GM21526 (cell line): ENCODE measurements around the gene MLC1.

Experiments used
- ATAC-seq: cut with Tn5 transposase; IDR thresholded peaks from one replicate; pipeline ENCODE4 v1.9.1; 2021; ENCODE audit warnings: moderate library complexity; ENCODE audit not compliant: unreplicated experiment, low FRiP score

Gene MLC1

DNA sequence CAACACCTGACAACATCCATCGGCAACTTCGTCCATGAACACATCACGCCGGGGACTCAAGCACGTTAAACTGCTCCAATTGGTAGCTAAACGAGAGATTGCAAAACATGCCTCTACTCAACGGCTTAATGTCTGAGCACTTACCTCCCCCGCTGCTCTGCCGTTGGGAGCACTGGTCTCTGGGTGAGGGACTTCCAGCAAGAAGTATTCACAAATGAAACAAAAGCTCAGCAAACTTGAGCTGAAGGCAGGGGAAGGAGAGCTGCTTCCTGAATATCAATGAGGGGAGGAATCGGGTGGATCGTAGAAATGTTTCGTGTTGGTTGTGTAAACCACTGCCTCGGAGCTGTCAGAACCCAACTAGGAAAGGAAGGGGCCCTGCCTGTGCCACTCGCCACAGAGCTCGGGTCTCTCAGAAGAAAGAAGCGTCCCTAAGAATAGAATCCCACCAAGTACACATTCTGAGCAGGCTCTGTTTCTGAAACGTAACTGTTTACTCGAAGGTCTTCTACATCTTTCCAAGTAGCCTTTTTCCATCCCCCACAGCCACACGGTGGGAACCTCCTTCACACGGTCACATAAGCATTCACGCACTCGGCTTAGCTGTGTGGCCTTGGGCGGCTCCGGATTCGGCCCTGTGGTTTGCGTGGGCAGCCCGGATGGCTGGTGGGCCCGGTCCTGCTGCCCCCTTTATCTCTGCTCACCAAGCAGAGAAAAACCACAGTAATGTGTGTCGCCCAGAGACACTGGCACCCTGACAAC lies at the start of gene MLC1:
MLC1 (minus strand) TSS at position 216 of the 762 bp plus-strand sequence. CDS start 524 bp downstream, outside the sequence.
- no peak for ATAC-seq

GRCh38 chr22:50134481-50134880 lies 49.3 kb upstream of the MLC1 start:
- no peak for ATAC-seq

DNA sequence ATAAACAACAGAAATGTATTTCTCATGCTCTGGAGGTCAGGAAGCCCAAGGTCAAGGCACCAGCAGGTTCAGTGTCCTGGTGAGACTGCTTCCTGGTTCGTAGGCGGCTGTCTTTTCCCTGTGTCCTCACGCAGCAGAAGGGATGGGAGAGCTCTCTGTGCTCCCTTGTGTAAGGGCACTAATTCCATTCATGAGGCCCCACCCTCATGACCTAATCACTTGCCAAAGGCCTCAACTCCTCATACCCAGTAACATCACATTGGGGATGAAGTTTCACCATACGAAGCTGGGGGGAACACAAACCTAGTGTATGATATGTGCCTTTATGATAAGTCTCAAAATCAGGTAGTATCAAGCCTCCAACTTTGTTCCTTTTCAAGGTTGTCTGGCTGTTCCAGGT lies 46.7 kb upstream of the MLC1 start:
- no peak for ATAC-seq

- ATAC-seq = no peak
Observed at GRCh38 chr22:50129121-50129736, 44.0 kb upstream of the MLC1 start.

GRCh38 chr22:50125029-50125428 lies 39.8 kb upstream of the MLC1 start:
- ATAC-seq = no peak

DNA sequence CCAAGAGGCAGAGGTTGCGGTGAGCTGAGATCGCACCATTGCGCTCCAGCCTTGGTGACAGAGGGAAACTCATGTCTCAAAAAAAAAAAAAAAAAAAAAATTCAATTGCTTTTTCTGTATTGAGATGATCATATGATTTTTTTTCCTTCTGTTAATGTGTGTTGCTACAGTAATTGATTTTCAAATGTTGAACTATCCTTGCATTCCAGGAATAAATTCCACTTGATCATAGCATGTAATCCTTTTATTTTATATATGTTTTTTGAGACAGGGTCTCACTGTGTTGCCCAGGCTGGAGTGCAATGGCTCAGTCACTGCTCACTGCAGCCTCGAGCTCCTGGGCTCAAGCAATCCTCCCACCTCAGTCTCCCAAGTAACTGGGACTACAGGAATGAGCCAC lies 37.9 kb upstream of the MLC1 start:
- no peak for ATAC-seq

- ATAC-seq = no peak
Observed at GRCh38 chr22:50121202-50121740, 36.0 kb upstream of the MLC1 start.

DNA sequence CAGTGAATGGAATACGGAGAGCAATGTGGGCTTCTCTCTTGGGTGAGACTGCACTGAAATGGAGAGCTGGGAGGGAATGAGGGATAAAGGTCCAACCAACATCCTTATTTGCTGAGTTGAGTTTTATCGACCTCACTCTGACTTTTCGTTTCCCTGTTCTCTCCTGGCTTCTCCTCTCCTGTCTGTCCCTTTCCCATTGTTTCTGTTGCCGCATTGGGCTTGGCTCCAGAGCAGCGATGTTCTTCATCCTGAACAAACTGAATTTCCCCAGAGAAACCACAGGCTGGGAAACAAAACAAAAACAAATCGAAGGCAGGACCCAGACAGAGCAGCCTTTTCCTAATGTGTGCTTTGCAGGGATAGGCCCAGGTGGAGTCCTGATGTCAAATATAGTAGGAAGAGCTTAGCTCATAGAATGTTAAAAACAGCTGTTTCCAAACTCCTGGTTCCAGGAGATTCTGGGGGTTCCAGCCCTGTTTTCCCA lies 34.6 kb upstream of the MLC1 start:
- ATAC-seq = no peak

GRCh38 chr22:50119169-50119767 lies 34.0 kb upstream of the MLC1 start:
- no peak for ATAC-seq

- ATAC-seq = no peak
Observed at GRCh38 chr22:50118557-50119168, 33.4 kb upstream of the MLC1 start.

GRCh38 chr22:50118129-50118528 lies 32.9 kb upstream of the MLC1 start:
- ATAC-seq = no peak

- ATAC-seq = no peak
Observed at GRCh38 chr22:50117168-50117762, 32.0 kb upstream of the MLC1 start.

DNA sequence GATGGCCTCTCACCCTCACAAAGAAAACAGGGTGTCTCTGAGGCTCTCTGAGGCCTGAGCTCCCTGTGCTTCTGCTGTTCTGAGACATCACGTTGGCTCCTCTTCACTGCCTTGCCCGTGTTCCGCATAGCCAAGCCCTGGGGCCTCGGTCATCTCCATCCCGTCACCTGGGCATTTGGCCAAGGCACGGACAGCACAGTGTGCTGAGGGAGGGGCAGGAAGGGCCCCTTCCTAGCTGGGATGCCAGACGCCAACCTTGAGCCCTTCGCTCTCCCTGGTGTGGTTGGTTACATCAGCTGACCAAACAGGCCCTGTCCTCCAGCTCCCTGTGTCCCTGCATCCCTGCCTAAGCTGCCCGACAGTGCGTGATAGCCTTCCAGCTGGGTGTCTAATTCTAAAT lies 30.5 kb upstream of the MLC1 start:
- no peak for ATAC-seq

DNA sequence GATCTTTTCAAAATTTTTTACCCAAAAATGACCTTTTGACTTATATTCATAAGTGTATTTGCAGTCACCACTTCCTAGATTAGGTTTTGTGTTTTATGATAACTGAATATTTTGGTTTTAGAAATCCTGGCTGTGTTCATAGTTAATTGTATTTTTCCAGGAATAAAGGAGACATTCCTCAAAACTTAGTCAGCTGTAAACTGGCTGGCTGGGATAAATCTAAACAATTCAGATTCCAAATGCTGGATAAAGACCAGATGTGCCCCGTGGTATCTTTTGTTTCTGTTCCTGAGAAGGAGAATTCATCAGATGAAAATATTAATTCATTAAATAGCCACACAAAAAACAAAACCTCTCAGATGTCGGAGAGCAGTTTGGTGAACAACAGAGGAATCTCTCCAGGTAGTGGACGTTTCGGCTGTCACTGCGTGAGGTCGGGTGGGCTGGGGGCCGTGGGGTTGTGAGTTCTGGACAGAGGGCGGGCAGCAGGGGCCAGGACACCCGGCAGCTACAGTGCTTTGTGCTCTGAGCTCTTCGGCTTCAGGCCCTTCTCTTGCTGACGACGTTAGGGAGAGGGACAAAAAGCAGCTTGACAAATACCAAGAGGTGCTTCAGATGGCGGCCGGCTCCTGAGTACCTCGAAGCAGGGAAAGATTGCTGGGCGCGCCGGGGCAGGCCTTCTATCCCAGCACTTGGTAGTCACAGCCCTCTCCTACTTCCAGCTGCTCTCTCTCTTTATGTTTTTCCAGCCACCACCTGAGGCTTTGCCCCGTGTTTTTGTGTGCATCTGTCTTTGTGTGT lies 29.2 kb upstream of the MLC1 start:
- no peak for ATAC-seq

GRCh38 chr22:50112151-50113118 lies 27.2 kb upstream of the MLC1 start:
- ATAC-seq = no peak

DNA sequence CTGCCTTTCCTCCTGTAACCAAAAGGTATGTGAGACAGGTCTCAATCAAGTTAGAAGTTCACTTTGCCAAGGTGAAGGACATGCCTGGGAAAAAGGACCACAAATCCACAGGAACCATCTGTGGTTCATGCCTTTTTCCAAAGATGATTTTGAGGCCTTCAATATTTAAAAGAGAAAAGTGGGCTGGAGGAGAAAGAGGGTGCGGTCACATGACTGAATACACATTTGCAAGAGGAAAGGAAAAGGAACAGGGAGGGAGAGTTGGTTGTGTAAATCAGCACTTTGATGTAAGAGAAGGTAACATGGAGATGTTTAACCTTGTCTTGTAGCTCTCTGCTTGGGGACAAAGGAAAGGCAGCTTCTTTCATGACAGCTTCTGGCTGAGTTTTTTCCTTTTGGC lies 25.8 kb upstream of the MLC1 start:
- ATAC-seq = no peak

DNA sequence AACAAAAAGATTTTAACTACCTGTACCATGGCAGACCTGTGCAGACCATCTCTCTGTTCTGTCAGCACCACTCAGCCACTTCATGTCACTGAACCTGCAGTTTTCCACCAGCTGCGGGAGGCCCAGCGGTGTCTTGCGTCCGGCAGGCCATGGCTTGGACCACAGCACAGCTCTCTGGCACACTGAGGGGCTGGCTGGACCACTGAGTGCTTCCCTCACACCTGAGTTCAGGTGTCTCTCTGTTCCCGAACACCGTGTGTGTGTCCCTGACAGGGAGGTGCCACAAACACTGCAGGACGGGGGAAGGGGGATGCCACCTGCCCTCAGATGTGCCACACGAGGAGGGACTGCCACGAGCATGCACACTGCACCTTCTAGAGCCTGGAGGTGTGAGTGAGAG lies 22.3 kb upstream of the MLC1 start:
- no peak for ATAC-seq

DNA sequence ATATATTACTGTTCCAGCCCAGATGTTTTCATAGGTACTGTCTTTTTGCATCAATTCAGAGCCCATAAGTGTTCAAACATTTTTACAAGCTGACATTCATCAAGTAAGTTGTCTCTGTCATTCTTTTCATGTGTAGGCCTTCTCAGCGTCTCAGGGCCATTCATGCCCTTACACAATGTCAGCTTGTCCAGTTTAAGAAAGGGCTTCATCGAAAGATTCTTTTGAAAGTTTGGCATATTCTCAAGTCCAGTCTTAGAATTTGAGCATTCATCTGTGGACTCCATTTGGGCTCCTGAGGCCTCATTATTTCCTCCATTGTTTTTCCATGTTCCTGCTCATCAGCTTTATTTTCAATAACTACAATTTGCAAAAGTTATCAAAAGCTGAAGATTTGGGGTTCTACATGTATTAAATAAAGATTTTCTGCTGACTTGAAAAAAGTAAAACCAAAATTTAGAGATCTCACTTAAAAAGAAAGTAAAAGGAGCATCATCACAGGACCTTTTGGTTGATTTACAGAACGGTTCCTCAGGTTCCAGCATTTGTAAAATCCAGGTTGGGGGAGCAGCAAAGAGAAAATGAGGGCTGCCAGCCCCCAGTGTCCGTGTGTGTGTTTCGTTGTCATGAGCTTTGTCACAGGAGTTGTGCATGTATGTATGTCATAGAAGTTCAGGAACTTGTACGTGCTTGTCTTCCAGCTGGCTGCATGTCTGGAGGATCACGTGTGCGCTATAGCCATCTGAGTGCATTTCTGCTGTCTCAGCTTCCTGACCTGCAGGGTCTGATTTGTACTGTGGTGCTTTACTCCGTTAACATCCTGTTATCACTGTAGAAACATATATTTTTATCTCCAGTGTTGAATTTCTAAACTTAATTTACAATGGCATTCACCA lies 20.2 kb upstream of the MLC1 start:
- no peak for ATAC-seq
